Body of pancreas (tissue), 4 donors: Measurements from ENCODE around the gene PSMC5.

ENCODE experiments used
- POLR2A ChIP-seq, 3 donors: fragments of 450-650 bp; IDR thresholded peaks; one replicate each; pipeline ENCODE4 v1.6.1; 2016; ENCODE audit warnings: antibody characterized with exemption in 3 of 3, mild to moderate bottlenecking in 2 of 3
- TF ChIP-seq, protein P1 (sequence below), 7 experiments: fragments of 450-650 bp in 4 of 7; fragments of 200-600 bp in 3 of 7; sonication (generic) in 3 of 7; IDR thresholded peaks; one replicate each; pipeline ENCODE4 v1.5.1; 2016 to 2019; ENCODE audit warnings: antibody characterized with exemption in 7 of 7

DNA sequence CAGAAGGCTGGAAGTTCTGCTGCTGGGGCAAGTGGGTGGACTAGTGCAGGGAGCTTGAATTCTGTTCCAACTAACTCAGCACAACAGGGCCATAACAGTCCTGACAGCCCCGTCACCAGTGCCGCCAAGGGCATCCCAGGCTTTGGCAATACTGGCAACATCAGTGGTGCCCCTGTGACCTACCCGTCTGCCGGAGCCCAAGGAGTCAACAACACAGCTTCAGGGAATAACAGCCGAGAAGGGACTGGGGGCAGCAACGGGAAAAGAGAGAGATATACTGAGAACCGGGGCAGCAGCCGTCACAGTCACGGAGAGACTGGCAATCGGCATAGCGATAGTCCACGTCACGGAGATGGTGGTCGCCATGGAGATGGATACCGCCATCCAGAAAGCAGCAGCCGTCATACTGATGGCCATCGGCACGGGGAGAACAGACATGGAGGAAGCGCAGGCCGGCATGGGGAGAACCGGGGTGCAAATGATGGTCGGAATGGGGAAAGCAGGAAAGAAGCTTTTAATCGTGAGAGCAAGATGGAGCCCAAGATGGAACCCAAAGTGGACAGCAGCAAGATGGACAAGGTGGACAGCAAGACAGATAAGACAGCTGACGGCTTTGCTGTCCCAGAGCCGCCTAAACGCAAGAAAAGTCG is 9.4 kb upstream of the PSMC5 start:
- TF ChIP-seq, protein P1, sequence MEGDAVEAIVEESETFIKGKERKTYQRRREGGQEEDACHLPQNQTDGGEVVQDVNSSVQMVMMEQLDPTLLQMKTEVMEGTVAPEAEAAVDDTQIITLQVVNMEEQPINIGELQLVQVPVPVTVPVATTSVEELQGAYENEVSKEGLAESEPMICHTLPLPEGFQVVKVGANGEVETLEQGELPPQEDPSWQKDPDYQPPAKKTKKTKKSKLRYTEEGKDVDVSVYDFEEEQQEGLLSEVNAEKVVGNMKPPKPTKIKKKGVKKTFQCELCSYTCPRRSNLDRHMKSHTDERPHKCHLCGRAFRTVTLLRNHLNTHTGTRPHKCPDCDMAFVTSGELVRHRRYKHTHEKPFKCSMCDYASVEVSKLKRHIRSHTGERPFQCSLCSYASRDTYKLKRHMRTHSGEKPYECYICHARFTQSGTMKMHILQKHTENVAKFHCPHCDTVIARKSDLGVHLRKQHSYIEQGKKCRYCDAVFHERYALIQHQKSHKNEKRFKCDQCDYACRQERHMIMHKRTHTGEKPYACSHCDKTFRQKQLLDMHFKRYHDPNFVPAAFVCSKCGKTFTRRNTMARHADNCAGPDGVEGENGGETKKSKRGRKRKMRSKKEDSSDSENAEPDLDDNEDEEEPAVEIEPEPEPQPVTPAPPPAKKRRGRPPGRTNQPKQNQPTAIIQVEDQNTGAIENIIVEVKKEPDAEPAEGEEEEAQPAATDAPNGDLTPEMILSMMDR (IDR thresholded peaks at IDR 0.05) = no peak
- TF ChIP-seq POLR2A (IDR thresholded peaks at IDR 0.05) = no peak
